Peyer's patch (tissue), 4 donors: ENCODE data around the gene THAP8.

ENCODE experiments used
- POLR2A ChIP-seq, 2 donors: fragments of 450-650 bp; IDR thresholded peaks; one replicate each; pipeline ENCODE4 v1.5.1; 2017; ENCODE audit warnings: antibody characterized with exemption in 2 of 2, mild to moderate bottlenecking in 2 of 2, moderate library complexity in 2 of 2
- TF ChIP-seq, protein P1 (sequence below), 6 experiments: fragments of 450-650 bp in 4 of 6; fragments of 200-600 bp in 2 of 6; sonication (generic) in 1 of 6; IDR thresholded peaks; one replicate each; pipeline ENCODE4 v1.5.1; 2017 to 2019; ENCODE audit warnings: antibody characterized with exemption in 6 of 6, mild to moderate bottlenecking in 3 of 6, moderate library complexity in 1 of 6

GRCh38 chr19:35990771-35991730 is 63.0 kb downstream of the THAP8 start:
- TF ChIP-seq, protein P1, sequence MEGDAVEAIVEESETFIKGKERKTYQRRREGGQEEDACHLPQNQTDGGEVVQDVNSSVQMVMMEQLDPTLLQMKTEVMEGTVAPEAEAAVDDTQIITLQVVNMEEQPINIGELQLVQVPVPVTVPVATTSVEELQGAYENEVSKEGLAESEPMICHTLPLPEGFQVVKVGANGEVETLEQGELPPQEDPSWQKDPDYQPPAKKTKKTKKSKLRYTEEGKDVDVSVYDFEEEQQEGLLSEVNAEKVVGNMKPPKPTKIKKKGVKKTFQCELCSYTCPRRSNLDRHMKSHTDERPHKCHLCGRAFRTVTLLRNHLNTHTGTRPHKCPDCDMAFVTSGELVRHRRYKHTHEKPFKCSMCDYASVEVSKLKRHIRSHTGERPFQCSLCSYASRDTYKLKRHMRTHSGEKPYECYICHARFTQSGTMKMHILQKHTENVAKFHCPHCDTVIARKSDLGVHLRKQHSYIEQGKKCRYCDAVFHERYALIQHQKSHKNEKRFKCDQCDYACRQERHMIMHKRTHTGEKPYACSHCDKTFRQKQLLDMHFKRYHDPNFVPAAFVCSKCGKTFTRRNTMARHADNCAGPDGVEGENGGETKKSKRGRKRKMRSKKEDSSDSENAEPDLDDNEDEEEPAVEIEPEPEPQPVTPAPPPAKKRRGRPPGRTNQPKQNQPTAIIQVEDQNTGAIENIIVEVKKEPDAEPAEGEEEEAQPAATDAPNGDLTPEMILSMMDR (IDR thresholded peaks at IDR 0.05) = no peak
- no peak for TF ChIP-seq POLR2A (IDR thresholded peaks at IDR 0.05)
